NCI-H146 treated with DMSO at 0.1 percent for 48 hours (cell line): ENCODE measurements around the gene IFNA5.

Source experiments
- DNase-seq: peaks from one replicate; lab custom pipeline; 2025; ENCODE audit not compliant: unreplicated experiment; lab: John Stamatoyannopoulos, UW

Gene IFNA5

GRCh38 chr9:21305213-21305612 lies at the start of gene IFNA5:
Gene IFNA5 (minus strand): TSS chr9:21305313. CDS start chr9:21305256, 57 bp downstream.
- DNase-seq, result no peak

DNA sequence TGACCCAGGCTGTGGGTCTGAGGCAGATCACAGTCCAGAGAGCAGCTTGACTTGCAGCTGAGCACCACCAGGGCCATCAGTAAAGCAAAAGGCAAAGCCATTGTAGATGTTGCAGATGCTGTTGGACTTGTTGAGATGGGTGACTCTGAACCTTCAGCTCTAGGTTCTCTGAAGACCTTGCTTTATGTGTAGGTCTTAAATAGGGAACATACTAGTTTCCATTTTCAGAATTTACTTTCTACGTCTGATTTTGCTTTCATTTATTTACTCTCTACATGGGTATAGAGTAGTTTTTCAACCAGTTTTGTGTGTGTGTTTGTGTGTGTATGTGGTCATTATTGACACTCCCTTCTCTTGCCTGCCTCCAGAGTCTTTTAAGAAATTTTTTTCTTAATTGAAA lies 45.7 kb upstream of the IFNA5 start, which contains the start of gene IFNA6:
Gene IFNA6 (minus strand): TSS at position 101 of the 400 bp plus-strand sequence. CDS start 0 bp downstream, at position 101.
- DNase-seq, result no peak

DNA sequence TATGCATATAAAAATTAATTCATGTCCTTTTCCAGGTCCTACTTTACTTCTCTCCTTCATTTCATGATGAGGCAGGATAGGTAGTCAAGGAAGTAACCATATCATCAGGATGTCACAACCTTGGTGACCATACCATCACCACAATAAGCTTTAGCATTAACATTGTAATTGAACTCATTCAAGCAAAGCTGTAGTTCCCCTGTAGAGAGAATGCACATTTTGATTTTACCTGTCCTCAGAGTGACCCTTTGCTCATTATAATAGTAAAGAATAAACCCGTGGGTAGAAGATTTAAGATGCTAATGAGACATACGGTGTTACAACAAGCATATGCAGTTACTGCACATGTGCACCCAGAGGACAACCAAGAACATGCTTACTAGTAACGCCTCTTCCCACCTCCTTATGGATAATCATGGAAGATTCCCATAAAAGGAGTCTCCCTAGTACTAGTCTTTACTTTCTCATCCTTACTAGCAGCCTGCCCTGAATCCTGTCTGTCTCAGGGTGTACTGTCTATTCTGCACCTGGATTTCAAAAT lies 43.4 kb upstream of the IFNA5 start:
- DNase-seq, result no peak

- no peak for DNase-seq
These were observed 35.6 kb upstream of the IFNA5 start for GRCh38 chr9:21340735-21341134.

- DNase-seq, result no peak
These were observed 31.3 kb upstream of the IFNA5 start for GRCh38 chr9:21336457-21336856.

- peak; percentile 81 for DNase-seq
These were observed 29.9 kb upstream of the IFNA5 start, which contains the start of gene KLHL9 for GRCh38 chr9:21334701-21335632. Gene KLHL9 (minus strand): TSS chr9:21335404. CDS start chr9:21334859, 545 bp downstream.

DNA sequence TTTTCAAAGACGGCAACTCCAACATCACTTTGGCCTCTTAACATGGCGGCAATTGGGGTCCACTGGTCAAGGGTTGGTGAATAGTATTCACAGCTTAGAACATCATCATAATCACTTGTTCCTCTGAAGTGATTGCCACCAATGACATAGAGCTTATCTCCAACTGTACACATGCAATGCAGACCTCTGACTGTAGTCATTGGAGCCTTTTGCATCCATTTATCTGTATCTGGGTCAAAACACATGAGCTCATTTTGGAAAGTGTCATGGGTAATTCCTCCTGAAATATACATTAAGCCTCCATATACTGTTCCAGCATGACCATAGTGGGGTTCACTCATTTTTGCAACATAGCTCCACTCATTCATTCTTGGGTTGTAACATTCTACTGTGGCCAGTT lies 28.1 kb upstream of the IFNA5 start:
- DNase-seq, result no peak

DNA sequence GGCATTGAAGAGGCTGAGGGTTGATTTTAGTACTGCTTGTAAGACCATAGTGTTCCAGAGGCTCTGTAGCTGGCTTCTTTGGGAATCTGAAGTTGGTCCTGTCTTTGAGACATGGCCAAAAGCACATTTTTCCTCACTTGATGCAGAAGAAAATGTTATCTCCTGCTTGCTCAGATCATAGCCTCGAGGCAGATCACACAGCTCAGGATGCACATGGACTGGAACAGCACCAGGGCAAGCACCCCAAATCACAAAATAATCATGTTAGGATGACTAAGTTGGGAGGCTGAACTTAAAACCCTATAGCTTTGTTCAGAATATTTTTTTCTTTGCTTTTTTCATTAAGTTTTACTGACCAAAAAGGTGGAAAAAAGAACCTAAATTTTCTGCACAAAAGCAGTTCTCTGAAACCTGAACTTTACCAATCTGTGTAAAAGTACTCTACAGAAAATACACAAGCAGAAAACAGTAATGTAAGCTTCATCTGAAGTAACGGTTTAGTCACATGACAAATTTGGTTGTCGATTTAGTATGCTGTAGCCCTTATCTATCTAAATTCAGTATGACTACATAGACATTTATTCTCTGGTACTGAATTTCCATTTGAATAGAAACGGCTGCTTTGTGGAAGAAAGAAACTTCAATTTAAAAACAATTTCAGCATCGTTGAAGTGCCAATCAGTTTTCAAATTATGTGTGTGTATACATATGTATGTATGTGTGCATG lies 26.7 kb upstream of the IFNA5 start:
- DNase-seq, result no peak

GRCh38 chr9:21326526-21327139 lies 21.5 kb upstream of the IFNA5 start:
- DNase-seq, result peak; percentile 25

GRCh38 chr9:21324047-21324446 lies 18.9 kb upstream of the IFNA5 start:
- DNase-seq, result no peak

DNA sequence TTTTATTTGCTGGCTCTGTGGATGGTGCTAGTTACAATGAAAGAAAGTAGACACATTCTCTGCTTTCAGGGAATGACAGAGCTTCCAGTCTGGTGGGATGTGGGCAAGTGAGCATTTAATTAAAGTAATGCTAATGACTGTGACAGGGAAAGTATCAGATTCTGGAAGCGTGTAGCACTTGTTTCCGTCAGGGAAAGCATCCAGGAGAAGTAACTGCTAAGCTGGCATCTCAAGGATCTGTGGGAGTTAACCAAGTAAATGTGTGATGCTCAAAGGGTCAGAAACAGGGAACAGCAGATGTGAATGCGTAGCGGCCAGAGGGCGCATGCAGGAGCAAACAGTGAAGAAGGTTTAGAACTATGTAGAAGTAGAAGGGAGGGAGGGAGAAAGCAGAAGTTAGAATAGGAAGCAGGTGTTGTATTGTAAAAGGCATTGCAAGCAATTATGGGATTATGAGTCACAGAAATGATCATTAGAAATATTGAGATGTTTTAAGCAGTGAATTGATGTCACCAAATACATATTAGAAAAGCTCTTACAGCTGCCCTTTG lies 17.9 kb upstream of the IFNA5 start:
- DNase-seq, result peak; percentile 63

DNA sequence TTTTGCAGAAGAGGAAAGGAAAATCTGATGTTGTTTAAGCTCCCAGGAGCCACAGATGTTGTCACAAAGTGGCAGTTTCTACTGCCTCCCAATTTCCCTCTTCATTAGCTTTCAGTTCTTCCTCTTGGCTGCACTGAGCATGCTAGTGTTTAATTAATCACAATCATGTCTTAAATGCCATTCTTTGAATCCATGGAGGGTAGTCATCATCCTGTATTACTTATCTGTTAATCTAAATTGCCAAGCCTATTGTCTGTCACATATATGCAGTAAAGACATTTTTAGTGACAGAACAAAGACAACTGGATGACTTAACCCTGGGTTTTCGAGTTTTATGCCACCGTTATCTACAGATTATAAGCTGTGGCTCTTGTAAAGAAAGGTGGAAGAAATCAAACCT lies 15.4 kb upstream of the IFNA5 start:
- no peak for DNase-seq

GRCh38 chr9:21317956-21318923 lies 13.1 kb upstream of the IFNA5 start:
- DNase-seq, result peak; percentile 51

- no peak for DNase-seq
These were observed 11.7 kb upstream of the IFNA5 start for GRCh38 chr9:21316860-21317259.

GRCh38 chr9:21316032-21316842 lies 11.1 kb upstream of the IFNA5 start:
- DNase-seq, result no peak

DNA sequence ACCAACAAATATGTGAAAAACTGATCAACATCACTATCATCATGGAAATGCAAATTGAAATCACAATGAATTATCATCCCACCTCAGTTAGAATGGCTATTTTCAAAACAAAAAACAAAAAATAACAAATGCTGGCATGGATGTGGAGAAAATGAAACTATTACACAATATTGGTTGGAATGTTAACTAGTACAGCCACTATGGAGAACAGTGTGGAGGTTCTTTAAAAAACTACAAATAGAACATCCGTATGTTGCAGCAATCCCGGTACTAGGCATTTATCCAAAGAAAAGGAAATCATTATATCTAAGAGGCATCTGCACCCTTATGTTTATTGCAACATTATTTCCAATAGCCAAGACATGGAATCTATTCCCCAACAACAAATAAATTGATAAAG lies 9.0 kb upstream of the IFNA5 start:
- DNase-seq, result no peak

GRCh38 chr9:21311889-21312288 lies 6.8 kb upstream of the IFNA5 start:
- DNase-seq, result no peak

DNA sequence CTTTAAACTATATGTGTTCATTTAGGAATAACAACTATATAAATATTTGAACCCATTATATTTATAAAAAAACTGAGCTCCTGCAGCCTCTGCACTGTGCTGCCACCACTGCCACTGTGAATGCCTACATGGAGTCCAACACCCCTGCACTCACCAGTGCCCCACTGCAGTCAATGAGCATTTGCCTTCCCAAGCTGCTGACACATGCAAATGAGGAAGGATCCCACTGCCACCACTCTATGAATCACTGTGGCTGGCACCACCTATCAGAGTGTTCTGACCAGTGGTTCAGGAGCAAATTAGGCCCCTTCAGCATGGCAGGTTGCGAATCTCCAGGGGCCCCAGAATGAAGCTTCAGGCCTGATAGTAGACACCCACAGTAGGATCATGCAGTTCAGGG lies 9.1 kb downstream of the IFNA5 start:
- no peak for DNase-seq
